GM12864 (cell line): ENCODE data around the gene ENPP6.

Experiments
- DNase-seq: peaks from one replicate; pipeline ENCODE4 v3.0.0-alpha.2; 2011; ENCODE audit warnings: low read depth
- H3K4me3 ChIP-seq: 2 replicates; pipeline ENCODE4 v1.5.1; 2011; ENCODE audit warnings: mild to moderate bottlenecking, low read depth, low read length, control low read depth
- CTCF ChIP-seq: IDR thresholded peaks from 2 replicates; pipeline ENCODE4 v1.5.1; 2011; ENCODE audit warnings: low read depth, mild to moderate bottlenecking, moderate library complexity, low read length, control low read depth, inconsistent platforms; ENCODE audit errors: missing control alignments

The ENPP6 gene

GRCh38 chr4:184153781-184154180 lies 63.9 kb downstream of the ENPP6 start:
- DNase-seq = no peak
- H3K4me3 ChIP-seq = no peak overlapping the region
- TF ChIP-seq CTCF = no peak

GRCh38 chr4:184151988-184152485 lies 65.6 kb downstream of the ENPP6 start:
- no peak for DNase-seq
- no peak overlapping the region for H3K4me3 ChIP-seq
- no peak for TF ChIP-seq CTCF

- TF ChIP-seq CTCF = no peak
- no peak overlapping the region for H3K4me3 ChIP-seq
- DNase-seq = no peak
Observed at GRCh38 chr4:184150102-184150839, 67.4 kb downstream of the ENPP6 start.

GRCh38 chr4:184148738-184149637 lies 68.7 kb downstream of the ENPP6 start:
- TF ChIP-seq CTCF = no peak
- H3K4me3 ChIP-seq = no peak overlapping the region
- DNase-seq = no peak

GRCh38 chr4:184147858-184148737 lies 69.6 kb downstream of the ENPP6 start:
- DNase-seq = no peak
- TF ChIP-seq CTCF = no peak
- H3K4me3 ChIP-seq = no peak overlapping the region

GRCh38 chr4:184146951-184147350 lies 70.7 kb downstream of the ENPP6 start:
- no peak for TF ChIP-seq CTCF

More at GRCh38 chr4:184146951-184147350, 70.7 kb downstream of the ENPP6 start:
- no peak overlapping the region for H3K4me3 ChIP-seq
- no peak for DNase-seq
